ENCODE results near the gene PFDN6. TPM values are rescaled to one million over a fixed set of nuclear protein-coding genes. Genes with fewer than 3 reads are reported as not detected.

PFDN6 gene
- total and polyA plus RNA-seq, 2 of the 13 experiments (the other 11 are each of a cell fraction or from before 2014, with no cell fraction given) = 75.5 to 87.0 TPM

GRCh38 chr6:33296797-33297405 lies 7.5 kb downstream of the PFDN6 start (continued):
- TF ChIP-seq ASH2L (IDR thresholded peaks at IDR 0.05; ENCODE audit: insufficient read length, low read depth, low read length) = peak; percentile 15
- TF ChIP-seq HES4 (CRISPR knock-in tag; IDR thresholded peaks at IDR 0.05; ENCODE audit: borderline replicate concordance) = no peak
- no peak for TF ChIP-seq HOXD1 (CRISPR knock-in tag; IDR thresholded peaks at IDR 0.05)
- TF ChIP-seq ZFP91 (CRISPR knock-in tag; IDR thresholded peaks at IDR 0.05; ENCODE audit: borderline replicate concordance) = peak; percentile 54; the same call in 1 of the 2 replicates
- TF ChIP-seq NFYC (CRISPR knock-in tag; IDR thresholded peaks at IDR 0.05) = no peak
- TF ChIP-seq ZNF331 (CRISPR knock-in tag; IDR thresholded peaks at IDR 0.05) = no peak
- TF ChIP-seq ZNF30 (CRISPR knock-in tag; IDR thresholded peaks at IDR 0.05) = no peak
- peak in 1 of 2 experiments; percentile 54; a peak in 1 of 4 replicates for TF ChIP-seq NR2F1 (CRISPR knock-in tag; IDR thresholded peaks at IDR 0.05)
- TF ChIP-seq ADNP (CRISPR knock-in tag; IDR thresholded peaks at IDR 0.05) = peak; percentile 52; the same call in 1 of the 2 replicates
- peak; percentile 97 for TF ChIP-seq ZNF768 (CRISPR knock-in tag; IDR thresholded peaks at IDR 0.05)
- no peak for TF ChIP-seq SIN3A (IDR thresholded peaks at IDR 0.05; ENCODE audit: borderline replicate concordance, low read depth, low read length)
- no peak for TF ChIP-seq FOXK2 (IDR thresholded peaks at IDR 0.05)
- no peak for TF ChIP-seq RFXAP (CRISPR knock-in tag; IDR thresholded peaks at IDR 0.05; ENCODE audit: borderline replicate concordance)
- no peak for TF ChIP-seq NFKB2 (CRISPR knock-in tag; IDR thresholded peaks at IDR 0.05; ENCODE audit: borderline replicate concordance)
- TF ChIP-seq TEAD2 (CRISPR knock-in tag; IDR thresholded peaks at IDR 0.05) = no peak
- TF ChIP-seq, protein P1, sequence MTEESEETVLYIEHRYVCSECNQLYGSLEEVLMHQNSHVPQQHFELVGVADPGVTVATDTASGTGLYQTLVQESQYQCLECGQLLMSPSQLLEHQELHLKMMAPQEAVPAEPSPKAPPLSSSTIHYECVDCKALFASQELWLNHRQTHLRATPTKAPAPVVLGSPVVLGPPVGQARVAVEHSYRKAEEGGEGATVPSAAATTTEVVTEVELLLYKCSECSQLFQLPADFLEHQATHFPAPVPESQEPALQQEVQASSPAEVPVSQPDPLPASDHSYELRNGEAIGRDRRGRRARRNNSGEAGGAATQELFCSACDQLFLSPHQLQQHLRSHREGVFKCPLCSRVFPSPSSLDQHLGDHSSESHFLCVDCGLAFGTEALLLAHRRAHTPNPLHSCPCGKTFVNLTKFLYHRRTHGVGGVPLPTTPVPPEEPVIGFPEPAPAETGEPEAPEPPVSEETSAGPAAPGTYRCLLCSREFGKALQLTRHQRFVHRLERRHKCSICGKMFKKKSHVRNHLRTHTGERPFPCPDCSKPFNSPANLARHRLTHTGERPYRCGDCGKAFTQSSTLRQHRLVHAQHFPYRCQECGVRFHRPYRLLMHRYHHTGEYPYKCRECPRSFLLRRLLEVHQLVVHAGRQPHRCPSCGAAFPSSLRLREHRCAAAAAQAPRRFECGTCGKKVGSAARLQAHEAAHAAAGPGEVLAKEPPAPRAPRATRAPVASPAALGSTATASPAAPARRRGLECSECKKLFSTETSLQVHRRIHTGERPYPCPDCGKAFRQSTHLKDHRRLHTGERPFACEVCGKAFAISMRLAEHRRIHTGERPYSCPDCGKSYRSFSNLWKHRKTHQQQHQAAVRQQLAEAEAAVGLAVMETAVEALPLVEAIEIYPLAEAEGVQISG (CRISPR knock-in tag; IDR thresholded peaks at IDR 0.05) = no peak
- peak; percentile 57; the same call in 1 of the 2 replicates for TF ChIP-seq CSRNP1 (CRISPR knock-in tag; IDR thresholded peaks at IDR 0.05)
- no peak for TF ChIP-seq ATRX (CRISPR knock-in tag; IDR thresholded peaks at IDR 0.05; ENCODE audit: borderline replicate concordance)
- TF ChIP-seq TCF12 (IDR thresholded peaks at IDR 0.05) = no peak
- no peak for TF ChIP-seq TCF12 (CRISPR knock-in tag; IDR thresholded peaks at IDR 0.05)
- TF ChIP-seq MTA3 (CRISPR knock-in tag; IDR thresholded peaks at IDR 0.05) = no peak
- TF ChIP-seq ZFP36 (IDR thresholded peaks at IDR 0.05; ENCODE audit: borderline replicate concordance, low read depth, low read length, partially characterized antibody) = peak; percentile 60
- TF ChIP-seq NONO (IDR thresholded peaks at IDR 0.05) = no peak
- TF ChIP-seq NONO (CRISPR knock-in tag; conservative IDR thresholded peaks at IDR 0.05) = 0 out of 2 replicates have a peak, but pooled peaks have one; percentile 39
- no peak for TF ChIP-seq TAF1 (CRISPR knock-in tag; IDR thresholded peaks at IDR 0.05)
- TF ChIP-seq PAWR (CRISPR knock-in tag; IDR thresholded peaks at IDR 0.05; ENCODE audit: borderline replicate concordance) = no peak
- no peak for TF ChIP-seq ZNF550 (CRISPR knock-in tag; IDR thresholded peaks at IDR 0.05; ENCODE audit: borderline replicate concordance)
